H1 (cell line): ENCODE measurements around the gene NLK.

Source experiments
- CEBPB ChIP-seq: IDR thresholded peaks from 2 replicates; pipeline ENCODE4 v1.6.1; 2012; ENCODE audit warnings: low read depth, low read length
- EGR1 ChIP-seq: IDR thresholded peaks from 2 replicates; pipeline ENCODE4 v1.6.1; 2011; ENCODE audit warnings: low read depth, low read length, borderline replicate concordance
- EP300 ChIP-seq, 2 experiments: IDR thresholded peaks; 1 replicate in 1 of 2; 2 replicates in 1 of 2; pipeline ENCODE4 v1.6.1; 2011 to 2012; ENCODE audit warnings: low read depth in 2 of 2, low read length in 2 of 2, mild to moderate bottlenecking in 2 of 2, borderline replicate concordance in 1 of 2, inconsistent platforms in 1 of 2, moderate library complexity in 1 of 2
- YY1 ChIP-seq: IDR thresholded peaks from 2 replicates; pipeline ENCODE4 v1.6.1; 2011; ENCODE audit warnings: low read depth, mild to moderate bottlenecking, low read length
- TF ChIP-seq, protein P1 (sequence below), 3 experiments: IDR thresholded peaks; 1 replicate in 2 of 3; 2 replicates in 1 of 3; pipeline versions ENCODE4 v1.5.1 to v1.6.1; 2011; ENCODE audit warnings: low read length in 3 of 3, mild to moderate bottlenecking in 3 of 3, inconsistent platforms in 2 of 3, low read depth in 1 of 3, moderate library complexity in 1 of 3; ENCODE audit not compliant: insufficient read depth in 1 of 3; ENCODE audit errors: control extremely low read depth in 1 of 3

DNA sequence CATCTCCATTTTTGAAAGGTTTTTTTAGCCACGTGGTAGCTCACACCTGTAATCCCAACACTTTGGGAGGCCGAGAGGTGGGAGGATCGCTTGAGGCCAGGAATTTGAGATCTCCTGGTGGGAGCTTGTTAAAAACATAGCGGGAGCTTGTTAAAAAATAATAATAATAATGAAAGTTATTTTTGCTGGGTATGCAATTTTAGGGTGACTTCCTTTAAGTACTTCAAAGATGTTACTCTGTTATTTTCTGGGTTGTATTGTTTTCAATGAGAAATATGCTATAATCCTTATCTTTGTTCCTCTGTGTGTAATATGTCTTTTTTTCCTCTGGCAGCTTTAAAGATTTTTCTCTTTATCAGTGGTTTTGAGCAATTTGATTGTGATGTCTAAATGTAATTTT lies 48.1 kb downstream of the NLK start:
- TF ChIP-seq YY1: no peak
- no peak for TF ChIP-seq CEBPB
- no peak for TF ChIP-seq EGR1
- no peak for TF ChIP-seq EP300 (IDR thresholded peaks at IDR 0.05; ENCODE audit: borderline replicate concordance in 1 of 2, low read depth in 2 of 2, low read length in 2 of 2)
- TF ChIP-seq, protein P1, sequence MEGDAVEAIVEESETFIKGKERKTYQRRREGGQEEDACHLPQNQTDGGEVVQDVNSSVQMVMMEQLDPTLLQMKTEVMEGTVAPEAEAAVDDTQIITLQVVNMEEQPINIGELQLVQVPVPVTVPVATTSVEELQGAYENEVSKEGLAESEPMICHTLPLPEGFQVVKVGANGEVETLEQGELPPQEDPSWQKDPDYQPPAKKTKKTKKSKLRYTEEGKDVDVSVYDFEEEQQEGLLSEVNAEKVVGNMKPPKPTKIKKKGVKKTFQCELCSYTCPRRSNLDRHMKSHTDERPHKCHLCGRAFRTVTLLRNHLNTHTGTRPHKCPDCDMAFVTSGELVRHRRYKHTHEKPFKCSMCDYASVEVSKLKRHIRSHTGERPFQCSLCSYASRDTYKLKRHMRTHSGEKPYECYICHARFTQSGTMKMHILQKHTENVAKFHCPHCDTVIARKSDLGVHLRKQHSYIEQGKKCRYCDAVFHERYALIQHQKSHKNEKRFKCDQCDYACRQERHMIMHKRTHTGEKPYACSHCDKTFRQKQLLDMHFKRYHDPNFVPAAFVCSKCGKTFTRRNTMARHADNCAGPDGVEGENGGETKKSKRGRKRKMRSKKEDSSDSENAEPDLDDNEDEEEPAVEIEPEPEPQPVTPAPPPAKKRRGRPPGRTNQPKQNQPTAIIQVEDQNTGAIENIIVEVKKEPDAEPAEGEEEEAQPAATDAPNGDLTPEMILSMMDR (IDR thresholded peaks at IDR 0.05; ENCODE audit: control extremely low read depth in 1 of 3, insufficient read depth in 1 of 3, low read depth in 1 of 3, low read length in 3 of 3): no peak
